ENCODE data around the gene NDST1. TPM values are rescaled to one million over a fixed set of nuclear protein-coding genes. Genes with fewer than 3 reads are reported as not detected.
A peak's percentile ranks its signal among the peaks of the same experiment; 100 is the strongest.

NDST1 gene
- total and polyA plus RNA-seq, 2 of the 8 experiments (the other 6 are each of a cell fraction or from before 2014, with no cell fraction given), result 27.0 to 72.0 TPM

DNA sequence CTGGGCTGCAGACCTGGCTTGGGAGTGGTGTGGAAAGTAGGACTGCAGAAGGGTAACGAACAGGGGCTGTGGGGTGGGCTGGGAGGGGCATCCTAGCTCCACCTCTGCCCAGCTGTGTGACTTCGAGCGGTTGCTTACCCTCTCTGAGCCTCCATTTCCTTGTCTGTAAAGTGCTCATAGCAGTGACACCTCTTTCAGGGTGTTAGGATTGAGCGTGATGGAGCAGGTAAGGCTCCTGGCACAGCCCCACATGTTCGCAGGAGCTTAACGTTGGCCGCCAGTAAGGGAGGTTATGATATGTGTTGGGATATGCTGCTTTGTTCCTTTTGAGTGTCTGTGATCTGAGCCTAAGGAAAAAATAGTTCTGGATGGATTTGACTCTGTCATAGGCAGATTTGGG is 2.1 kb downstream of the NDST1 start:
- H3K9me3 ChIP-seq (ENCODE audit: insufficient read depth in 2 of 2, low read depth in 1 of 2, low read length in 1 of 2), result no peaks in the 10 kb centered on the region
- no peak overlapping the region for H3K9ac ChIP-seq (replicated peaks in 1 of 4; ENCODE audit: extremely low read depth in 1 of 4, low read depth in 3 of 4, low read length in 3 of 4)
- H3K4ac ChIP-seq (replicated peaks; ENCODE audit: insufficient read length, low read depth, low read length), result no peak overlapping the region
- 86% methylated on average over 7 of the region's 7 CpGs; no CpG with 5 or more reads in 1 of the 2 experiments for WGBS, 2 experiments (ENCODE audit: extremely low coverage in 1 of 2, insufficient coverage in 1 of 2, insufficient read length in 1 of 2, insufficient replicate concordance in 2 of 2, low coverage in 1 of 2, low lambda C conversion rate in 2 of 2, missing lambda C conversion rate in 1 of 2)
- H3K18ac ChIP-seq (ENCODE audit: extremely low read depth, low read length), result no peak overlapping the region
- peaks cover 7 to 95% of the 10 kb centered on the region in 2 experiments; a peak in 3 of 4 replicates for H3K79me2 ChIP-seq (ENCODE audit: control insufficient read depth in 1 of 2, insufficient read depth in 2 of 2, low read length in 2 of 2)
- peaks cover 51% of the 10 kb centered on the region for H3K79me1 ChIP-seq (ENCODE audit: low read depth, low read length)
- peaks cover 20 to 29% of the 10 kb centered on the region in 2 experiments for H4K20me1 ChIP-seq (replicated peaks in 1 of 2; ENCODE audit: control insufficient read depth in 1 of 2, insufficient read depth in 2 of 2, low read length in 2 of 2)
- ChIA-PET POLR2A (ENCODE audit: partially characterized antibody) (interaction anchor here (0.8 to 4.8 kb wide), 6 partner anchors 12 to 64 kb away, joined by 3 to 31 read pairs (median 4); no protein-coding TSS in a partner anchor), CTCF (ENCODE audit: partially characterized antibody) (interaction anchor here (0.6 to 32.0 kb wide), 8 partner anchors 17 to 109 kb away, joined by 3 to 571 read pairs (median 9); partner anchors contain the start of gene NDST1)
- no peaks in the 10 kb centered on the region for H3K27me3 ChIP-seq (replicated peaks in 1 of 4; ENCODE audit: control insufficient read depth in 3 of 4, extremely low read depth in 1 of 4, insufficient read depth in 3 of 4, low read length in 3 of 4)
- no peak overlapping the region for H4K5ac ChIP-seq (ENCODE audit: insufficient read length, low read depth, low read length)
- H2BK12ac ChIP-seq (ENCODE audit: low read depth, low read length), result no peak overlapping the region; the same call in 1 of the 2 replicates
- H3K56ac ChIP-seq (replicated peaks; ENCODE audit: insufficient read length, low read depth, low read length), result no peak overlapping the region
- no peak overlapping the region for H3K23ac ChIP-seq (ENCODE audit: insufficient read length)
- no peak overlapping the region for H2AFZ ChIP-seq (ENCODE audit: low read length)
- H2BK15ac ChIP-seq (ENCODE audit: low read length), result no peak overlapping the region; the same call in 1 of the 2 replicates
- no peak overlapping the region for H3K4me2 ChIP-seq (ENCODE audit: insufficient read depth in 1 of 2, low read depth in 2 of 2, low read length in 2 of 2)
- H4K8ac ChIP-seq (ENCODE audit: extremely low read depth, insufficient read depth, low read length), result no peak overlapping the region
- H2BK5ac ChIP-seq (ENCODE audit: low read depth, low read length), result 0 out of 2 replicates have a peak overlapping the region, but pooled peaks have one; percentile 30
- FAIRE-seq, result no peak
- no peaks in the 10 kb centered on the region; a peak in 1 of 8 replicates for H3K36me3 ChIP-seq (ENCODE audit: control insufficient read depth in 2 of 4, insufficient read depth in 4 of 4, low read length in 3 of 4)
- no peak overlapping the region for H3K27ac ChIP-seq (ENCODE audit: low read depth, low read length)
- no peak overlapping the region for H4K91ac ChIP-seq (replicated peaks; ENCODE audit: insufficient read length, low read length)
- H3K4me1 ChIP-seq (replicated peaks in 1 of 4; ENCODE audit: control insufficient read depth in 3 of 4, insufficient read depth in 4 of 4, low read length in 3 of 4), result peaks cover 21 to 41% (median 30%) of the 10 kb centered on the region in 4 experiments
- H2AK5ac ChIP-seq (ENCODE audit: low read depth, low read length), result no peak overlapping the region
- no peak overlapping the region for H2BK20ac ChIP-seq (ENCODE audit: low read length)
- H3K14ac ChIP-seq (ENCODE audit: insufficient read length), result no peak overlapping the region
- H3K4me3 ChIP-seq (ENCODE audit: extremely low read depth in 1 of 4, insufficient read depth in 2 of 4, low read depth in 3 of 4, low read length in 4 of 4), result no peak overlapping the region
- no peak overlapping the region for H2BK120ac ChIP-seq (replicated peaks; ENCODE audit: low read depth, low read length)
- DNase-seq (ENCODE audit: low read depth in 1 of 2, low spot score in 2 of 2), result no peak
- no peaks in the 10 kb centered on the region; the same call in 1 of the 2 replicates for H3K23me2 ChIP-seq (ENCODE audit: low read depth, low read length)
- no peak for TF ChIP-seq ASH2L (IDR thresholded peaks at IDR 0.05; ENCODE audit: low read length)
- no peak for TF ChIP-seq SIN3A (conservative IDR thresholded peaks at IDR 0.05 in 1 of 2, IDR thresholded peaks at IDR 0.05 in 1 of 2; ENCODE audit: low read depth in 1 of 2, low read length in 2 of 2)
- no peak for TF ChIP-seq SIRT6 (IDR thresholded peaks at IDR 0.05; ENCODE audit: low read length)
- no peak for TF ChIP-seq SRF (IDR thresholded peaks at IDR 0.05; ENCODE audit: low read depth, low read length)
- no peak for TF ChIP-seq TAF7 (optimal IDR thresholded peaks at IDR 0.05; ENCODE audit: borderline replicate concordance, low read depth, low read length)
- no peak for TF ChIP-seq RBBP5 (IDR thresholded peaks at IDR 0.05; ENCODE audit: borderline replicate concordance, low read depth, low read length)
- TF ChIP-seq HDAC2 (IDR thresholded peaks at IDR 0.05; ENCODE audit: borderline replicate concordance in 1 of 2, low read depth in 2 of 2, low read length in 2 of 2), result no peak
- TF ChIP-seq CHD1 (IDR thresholded peaks at IDR 0.05; ENCODE audit: low read depth, low read length), result no peak
- TF ChIP-seq GABPA (IDR thresholded peaks at IDR 0.05; ENCODE audit: borderline replicate concordance, insufficient read depth, low read length), result no peak
- no peak for TF ChIP-seq RXRA (IDR thresholded peaks at IDR 0.05; ENCODE audit: insufficient read depth, low read depth, low read length)
- TF ChIP-seq BCL11A (IDR thresholded peaks at IDR 0.05; ENCODE audit: low read depth in 2 of 2, low read length in 2 of 2), result no peak
- TF ChIP-seq, protein P1, sequence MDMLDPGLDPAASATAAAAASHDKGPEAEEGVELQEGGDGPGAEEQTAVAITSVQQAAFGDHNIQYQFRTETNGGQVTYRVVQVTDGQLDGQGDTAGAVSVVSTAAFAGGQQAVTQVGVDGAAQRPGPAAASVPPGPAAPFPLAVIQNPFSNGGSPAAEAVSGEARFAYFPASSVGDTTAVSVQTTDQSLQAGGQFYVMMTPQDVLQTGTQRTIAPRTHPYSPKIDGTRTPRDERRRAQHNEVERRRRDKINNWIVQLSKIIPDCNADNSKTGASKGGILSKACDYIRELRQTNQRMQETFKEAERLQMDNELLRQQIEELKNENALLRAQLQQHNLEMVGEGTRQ (IDR thresholded peaks at IDR 0.05; ENCODE audit: low read length), result no peak
